Tibial artery (tissue), 4 donors: ENCODE data around the gene FUOM.

Source experiments
- DNase-seq, 2 donors: peaks; one replicate each; pipeline ENCODE4 v3.0.0-alpha.2; 2019
- H3K27ac ChIP-seq, 2 donors: fragments of 200-600 bp; sonication (generic) in 1 of 2; 1 replicate in 1 of 2; 2 replicates in 1 of 2; pipeline ENCODE4 v1.5.1; 2018 to 2019; ENCODE audit warnings: mild to moderate bottlenecking in 1 of 2
- H3K27me3 ChIP-seq, 2 donors: fragments of 200-600 bp; sonication (generic) in 1 of 2; one replicate each; pipeline versions ENCODE4 v1.5.1 to v1.6.0; 2016 to 2019
- H3K36me3 ChIP-seq, 3 donors: fragments of 200-600 bp; sonication (generic) in 2 of 3; one replicate each; pipeline ENCODE4 v1.5.1; 2016 to 2019; ENCODE audit warnings: mild to moderate bottlenecking in 2 of 3
- H3K4me1 ChIP-seq, 4 donors: fragments of 200-600 bp; sonication (generic) in 2 of 4; 1 replicate in 3 of 4; 2 replicates in 1 of 4; pipeline ENCODE4 v1.5.1; 2016 to 2019
- H3K4me3 ChIP-seq, 2 donors: fragments of 200-600 bp; sonication (generic) in 1 of 2; 1 replicate in 1 of 2; 2 replicates in 1 of 2; pipeline ENCODE4 v1.5.1; 2018 to 2019; ENCODE audit warnings: mild to moderate bottlenecking in 2 of 2
- H3K9me3 ChIP-seq, 3 donors: fragments of 200-600 bp; sonication (generic) in 1 of 3; one replicate each; pipeline ENCODE4 v1.5.1; 2016 to 2019
- CTCF ChIP-seq, 2 experiments: fragments of 200-600 bp in 1 of 2; fragments of 450-650 bp in 1 of 2; IDR thresholded peaks; one replicate each; pipeline ENCODE4 v1.5.1; 2017 to 2019; ENCODE audit warnings: antibody characterized with exemption in 2 of 2, mild to moderate bottlenecking in 1 of 2, moderate library complexity in 1 of 2
- intact Hi-C: fragments of 100-400 bp; cut with DNase I; formaldehyde crosslinking; loops from one replicate; pipeline ENCODE4 v1.15.0; 2023; ENCODE audit warnings: low total_unique reads

The FUOM gene

DNA sequence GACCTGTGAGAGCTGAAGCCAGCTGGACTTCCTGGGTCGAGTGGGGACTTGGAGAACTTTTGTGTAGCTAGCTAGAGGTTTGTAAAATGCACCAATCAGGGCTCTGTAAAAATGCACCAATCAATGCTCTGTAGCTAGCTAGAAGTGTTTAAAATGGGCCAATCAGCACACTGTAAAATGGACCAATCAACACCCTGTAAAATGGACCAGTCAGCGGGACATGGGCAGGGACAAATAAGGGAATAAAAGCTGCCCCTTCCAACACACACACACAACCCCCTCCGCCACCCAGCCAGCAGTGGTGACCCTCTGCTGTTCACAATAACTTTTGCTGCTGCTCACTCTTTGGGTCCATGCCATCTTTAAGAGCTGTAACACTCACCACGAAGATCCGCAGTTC is 42.0 kb downstream of the FUOM start:
- H3K4me3 ChIP-seq = no peak overlapping the region
- H3K9me3 ChIP-seq = no peaks in the 10 kb centered on the region
- no peak for DNase-seq
- H3K4me1 ChIP-seq = peaks cover 0 to 9% (median 5%) of the 10 kb centered on the region in 4 donors
- intact Hi-C loops = no loop called here
- TF ChIP-seq CTCF (IDR thresholded peaks at IDR 0.05) = no peak
- H3K27ac ChIP-seq = no peak overlapping the region
- peaks cover 0 to 26% of the 10 kb centered on the region in 2 donors for H3K27me3 ChIP-seq
- peaks cover 5 to 24% (median 9%) of the 10 kb centered on the region in 3 donors for H3K36me3 ChIP-seq

GRCh38 chr10:133314911-133315310 is 42.9 kb downstream of the FUOM start:
- H3K9me3 ChIP-seq = no peaks in the 10 kb centered on the region
- intact Hi-C loops = no loop called here
- no peak for DNase-seq
- H3K4me1 ChIP-seq = peaks cover 0 to 9% (median 6%) of the 10 kb centered on the region in 4 donors
- H3K27ac ChIP-seq = no peak overlapping the region
- TF ChIP-seq CTCF (IDR thresholded peaks at IDR 0.05) = no peak
- peaks cover 0 to 17% of the 10 kb centered on the region in 2 donors for H3K27me3 ChIP-seq
- H3K4me3 ChIP-seq = no peak overlapping the region
- H3K36me3 ChIP-seq = peaks cover 9 to 33% (median 12%) of the 10 kb centered on the region in 3 donors

GRCh38 chr10:133313192-133313591 is 44.6 kb downstream of the FUOM start:
- Histone ChIP-seq H3K4me1 (peaks cover 4 to 8% (median 5%) of the 10 kb centered on the region in 4 donors), H3K27ac (no peak overlapping the region), H3K36me3 (peaks cover 9 to 36% (median 14%) of the 10 kb centered on the region in 3 donors), H3K9me3 (no peaks in the 10 kb centered on the region), H3K4me3 (no peak overlapping the region), H3K27me3 (no peaks in the 10 kb centered on the region)
- TF ChIP-seq CTCF (IDR thresholded peaks at IDR 0.05) = no peak
- no peak for DNase-seq
- intact Hi-C loops = no loop called here

- TF ChIP-seq CTCF (IDR thresholded peaks at IDR 0.05) = no peak
- DNase-seq = no peak
- Histone ChIP-seq H3K27ac (no peak overlapping the region), H3K4me1 (peaks cover 5 to 11% (median 7%) of the 10 kb centered on the region in 4 donors), H3K27me3 (no peaks in the 10 kb centered on the region), H3K4me3 (no peak overlapping the region), H3K9me3 (no peaks in the 10 kb centered on the region), H3K36me3 (peaks cover 9 to 36% (median 14%) of the 10 kb centered on the region in 3 donors)
- intact Hi-C loops = no loop called here
Measured at GRCh38 chr10:133312769-133313145, 45.1 kb downstream of the FUOM start.

- Histone ChIP-seq H3K36me3 (peaks cover 9 to 36% (median 14%) of the 10 kb centered on the region in 3 donors), H3K27ac (no peak overlapping the region), H3K9me3 (no peaks in the 10 kb centered on the region), H3K4me3 (no peak overlapping the region), H3K4me1 (peaks cover 5 to 16% (median 12%) of the 10 kb centered on the region in 4 donors), H3K27me3 (no peaks in the 10 kb centered on the region)
- no peak for TF ChIP-seq CTCF (IDR thresholded peaks at IDR 0.05)
- intact Hi-C loops = no loop called here
- no peak for DNase-seq
Measured at GRCh38 chr10:133312016-133312768, 45.6 kb downstream of the FUOM start.
